Smooth muscle cell (in vitro differentiated cells): Measurements from ENCODE around the gene KRTAP12-4. TPM values are rescaled to one million over a fixed set of nuclear protein-coding genes. Genes with fewer than 3 reads are reported as not detected.
"Not testable (repeated sequence)": the region's sequence is repeated elsewhere in the genome, so short reads cannot be mapped to it uniquely, and the experiment has no call there.

Source experiments
- DNase-seq: peaks from one replicate; lab custom pipeline; 2025; ENCODE audit not compliant: unreplicated experiment; lab: John Stamatoyannopoulos, UW
- H2AFZ ChIP-seq: fragments of 200-600 bp; sonication (generic); 2 replicates; pipeline ENCODE4 v1.6.0; 2016; ENCODE audit warnings: antibody characterized with exemption, low read depth, mild to moderate bottlenecking
- H3F3A ChIP-seq: fragments of 200-600 bp; sonication (generic); 2 replicates; pipeline ENCODE4 v1.6.0; 2017; ENCODE audit warnings: antibody characterized with exemption, low read depth
- H3K27ac ChIP-seq: fragments of 200-600 bp; sonication (generic); 2 replicates; pipeline ENCODE4 v1.5.1; 2016; ENCODE audit warnings: low read depth, mild to moderate bottlenecking
- H3K27me3 ChIP-seq: fragments of 200-600 bp; sonication (generic); 2 replicates; pipeline ENCODE4 v1.6.1; 2016; ENCODE audit warnings: low read depth, mild to moderate bottlenecking
- H3K36me3 ChIP-seq: fragments of 200-600 bp; sonication (generic); 2 replicates; pipeline ENCODE4 v1.5.1; 2016; ENCODE audit warnings: low read depth
- H3K4me1 ChIP-seq: fragments of 200-600 bp; sonication (generic); 2 replicates; pipeline ENCODE4 v1.5.1; 2016; ENCODE audit warnings: low read depth
- H3K4me2 ChIP-seq: fragments of 200-600 bp; sonication (generic); 2 replicates; pipeline ENCODE4 v1.6.0; 2016; ENCODE audit warnings: mild to moderate bottlenecking
- H3K4me3 ChIP-seq: fragments of 200-600 bp; sonication (generic); 2 replicates; pipeline ENCODE4 v1.5.1; 2016; ENCODE audit warnings: mild to moderate bottlenecking
- H3K79me2 ChIP-seq: fragments of 200-600 bp; sonication (generic); 2 replicates; pipeline ENCODE4 v1.6.0; 2016; ENCODE audit warnings: low read depth, mild to moderate bottlenecking
- H3K9ac ChIP-seq: fragments of 200-600 bp; sonication (generic); 2 replicates; pipeline ENCODE4 v1.6.0; 2016; ENCODE audit warnings: low read depth
- H3K9me3 ChIP-seq: fragments of 200-600 bp; sonication (generic); replicated peaks from 2 replicates; pipeline ENCODE4 v1.5.1; 2016; ENCODE audit warnings: low read depth
- H4K20me1 ChIP-seq: fragments of 200-600 bp; sonication (generic); 2 replicates; pipeline ENCODE4 v1.6.0; 2016; ENCODE audit warnings: low read depth
- CTCF ChIP-seq: fragments of 200-600 bp; sonication (generic); IDR thresholded peaks from 2 replicates; pipeline ENCODE4 v1.5.1; 2017; ENCODE audit warnings: borderline replicate concordance, mild to moderate bottlenecking, antibody characterized with exemption; ENCODE audit not compliant: insufficient read depth, poor library complexity, severe bottlenecking
- WGBS: methylation state at CpG from one replicate; pipeline ENCODE4 v1.1.7; 2016; ENCODE audit warnings: low lambda C conversion rate; 5-methylcytosine and 5-hydroxymethylcytosine counted together
- polyA plus RNA-seq: library from polyadenylated mRNA; unstranded; fragments of >200 nt; fragmentation: Nextera tagmentation; extraction: Ambion mirVana; gene quantifications from 2 replicates; pipeline ENCODE4 v1.2.1, GENCODE V29; 2016
- total RNA-seq: library from RNA; depleted of rRNA; stranded (reverse); fragments of >200 nt; gene quantifications from 2 replicates; pipeline ENCODE4 v1.2.3, GENCODE V29; 2014

KRTAP12-4 gene
- total and polyA plus RNA-seq, 2 experiments from 2014 or later: not detected

GRCh38 chr21:44612029-44612486 lies 42.4 kb downstream of the KRTAP12-4 start, which contains the start of gene KRTAP10-8:
TSS of gene KRTAP10-8 (plus strand) at chr21:44612079. CDS start at chr21:44612101, 22 bp downstream.
- peaks cover 9% of the 10 kb centered on the region for H3K9me3 ChIP-seq
- WGBS: 93% methylated on average over 8 of the region's 8 CpGs
- no peaks in the 10 kb centered on the region for H3K27me3 ChIP-seq
- no peak within 1 kb of the TSS for H3K4me3 ChIP-seq
- H3K36me3 ChIP-seq: no peaks in the 10 kb centered on the region
- H3K79me2 ChIP-seq: no peaks in the 10 kb centered on the region
- no peak within 1 kb of the TSS for H3K9ac ChIP-seq
- no peak for DNase-seq
- H4K20me1 ChIP-seq: no peaks in the 10 kb centered on the region
- TF ChIP-seq CTCF: no peak
- no peak within 1 kb of the TSS for H2AFZ ChIP-seq
- no peak within 1 kb of the TSS for H3K27ac ChIP-seq
- H3F3A ChIP-seq: no peaks in the 10 kb centered on the region
- no peak within 1 kb of the TSS for H3K4me2 ChIP-seq
- no peaks in the 10 kb centered on the region for H3K4me1 ChIP-seq

GRCh38 chr21:44611551-44611950 lies 42.9 kb downstream of the KRTAP12-4 start:
- Histone ChIP-seq H3K4me2 (no peak overlapping the region), H3F3A (no peaks in the 10 kb centered on the region), H3K36me3 (no peaks in the 10 kb centered on the region), H3K9ac (no peak overlapping the region), H3K4me3 (no peak overlapping the region), H4K20me1 (no peaks in the 10 kb centered on the region), H3K27me3 (no peaks in the 10 kb centered on the region), H3K4me1 (no peaks in the 10 kb centered on the region), H3K79me2 (no peaks in the 10 kb centered on the region), H2AFZ (no peak overlapping the region), H3K9me3 (peaks cover 9% of the 10 kb centered on the region), H3K27ac (no peak overlapping the region)
- TF ChIP-seq CTCF: no peak
- DNase-seq: no peak
- 92% methylated on average over 4 of the region's 4 CpGs for WGBS

GRCh38 chr21:44610157-44610843 lies 44.2 kb downstream of the KRTAP12-4 start:
- H3K27ac ChIP-seq, H2AFZ ChIP-seq, H3K4me2 ChIP-seq, H3K79me2 ChIP-seq, DNase-seq, H3K4me1 ChIP-seq, H4K20me1 ChIP-seq, H3F3A ChIP-seq, H3K9ac ChIP-seq, H3K4me3 ChIP-seq, H3K27me3 ChIP-seq, H3K36me3 ChIP-seq, H3K9me3 ChIP-seq: not testable (repeated sequence)
- 93% methylated on average over 7 of the region's 7 CpGs for WGBS

- no peak overlapping the region for H3K4me2 ChIP-seq
- no peaks in the 10 kb centered on the region for H4K20me1 ChIP-seq
- H3K4me3 ChIP-seq: no peak overlapping the region
- no peak for DNase-seq
- TF ChIP-seq CTCF: no peak
- no peaks in the 10 kb centered on the region for H3K36me3 ChIP-seq
- H3K9ac ChIP-seq: no peak overlapping the region
- no peaks in the 10 kb centered on the region for H3F3A ChIP-seq
- H3K27me3 ChIP-seq: no peaks in the 10 kb centered on the region
- no peak overlapping the region for H3K27ac ChIP-seq
- peaks cover 9% of the 10 kb centered on the region for H3K9me3 ChIP-seq
- H3K79me2 ChIP-seq: no peaks in the 10 kb centered on the region
- H2AFZ ChIP-seq: no peak overlapping the region
- no peaks in the 10 kb centered on the region for H3K4me1 ChIP-seq
Observed at GRCh38 chr21:44609193-44609592, 45.3 kb downstream of the KRTAP12-4 start.
